ENCODE measurements around the gene AREL1.
"Not testable (repeated sequence)": the region's sequence is repeated elsewhere in the genome, so short reads cannot be mapped to it uniquely, and the experiment has no call there.

Gene AREL1, protein sequence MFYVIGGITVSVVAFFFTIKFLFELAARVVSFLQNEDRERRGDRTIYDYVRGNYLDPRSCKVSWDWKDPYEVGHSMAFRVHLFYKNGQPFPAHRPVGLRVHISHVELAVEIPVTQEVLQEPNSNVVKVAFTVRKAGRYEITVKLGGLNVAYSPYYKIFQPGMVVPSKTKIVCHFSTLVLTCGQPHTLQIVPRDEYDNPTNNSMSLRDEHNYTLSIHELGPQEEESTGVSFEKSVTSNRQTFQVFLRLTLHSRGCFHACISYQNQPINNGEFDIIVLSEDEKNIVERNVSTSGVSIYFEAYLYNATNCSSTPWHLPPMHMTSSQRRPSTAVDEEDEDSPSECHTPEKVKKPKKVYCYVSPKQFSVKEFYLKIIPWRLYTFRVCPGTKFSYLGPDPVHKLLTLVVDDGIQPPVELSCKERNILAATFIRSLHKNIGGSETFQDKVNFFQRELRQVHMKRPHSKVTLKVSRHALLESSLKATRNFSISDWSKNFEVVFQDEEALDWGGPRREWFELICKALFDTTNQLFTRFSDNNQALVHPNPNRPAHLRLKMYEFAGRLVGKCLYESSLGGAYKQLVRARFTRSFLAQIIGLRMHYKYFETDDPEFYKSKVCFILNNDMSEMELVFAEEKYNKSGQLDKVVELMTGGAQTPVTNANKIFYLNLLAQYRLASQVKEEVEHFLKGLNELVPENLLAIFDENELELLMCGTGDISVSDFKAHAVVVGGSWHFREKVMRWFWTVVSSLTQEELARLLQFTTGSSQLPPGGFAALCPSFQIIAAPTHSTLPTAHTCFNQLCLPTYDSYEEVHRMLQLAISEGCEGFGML

DNA sequence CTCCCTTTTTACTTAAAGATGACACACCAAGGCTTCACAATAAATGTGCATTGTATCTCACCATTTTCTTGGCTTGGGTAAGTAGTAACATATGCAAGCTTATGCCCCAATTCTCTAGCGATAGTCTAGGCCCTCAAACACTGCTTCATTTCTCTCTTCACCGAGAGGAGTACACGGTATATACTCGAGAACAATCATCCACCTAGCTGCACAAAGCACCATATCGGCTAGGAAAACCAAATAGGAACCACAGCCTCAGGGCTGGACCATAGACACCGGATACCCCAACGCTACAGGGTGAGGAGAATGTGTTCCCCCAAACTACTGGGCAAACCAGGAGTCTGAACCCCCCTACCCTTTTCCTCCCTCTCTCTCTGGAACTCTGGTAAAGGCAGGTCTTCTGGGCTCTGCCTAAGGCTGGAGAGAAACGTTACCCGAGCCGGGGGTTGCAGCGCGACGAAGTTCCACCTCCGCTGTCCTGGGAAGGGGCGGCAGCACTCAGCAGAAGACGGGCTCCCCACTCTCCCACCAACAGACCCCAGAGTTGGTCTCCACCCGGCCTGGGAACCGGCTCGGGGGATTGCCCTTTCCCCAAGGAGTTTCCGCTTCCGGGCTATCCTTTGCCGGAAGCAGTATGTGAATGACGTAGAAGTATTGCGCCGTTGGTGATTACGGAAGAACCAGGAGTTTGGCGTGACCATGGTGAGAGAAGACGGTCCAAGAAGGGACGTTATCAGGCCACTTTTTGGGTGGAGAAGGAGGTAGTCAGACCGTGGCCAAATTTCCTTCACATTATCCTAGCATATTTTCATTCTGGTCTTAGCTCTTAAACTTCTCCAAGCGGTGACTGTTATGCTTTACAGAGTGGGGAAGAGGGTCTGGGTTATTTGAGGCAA lies at the start of gene AREL1, which contains the start of gene FCF1:
Gene AREL1, minus strand, starts transcription at position 582 of the 896 bp plus-strand sequence. CDS start 27,465 bp downstream, outside the sequence.
Gene FCF1, plus strand, starts transcription at position 646 of the 896 bp plus-strand sequence. Its CDS starts 54 bp downstream, at position 700.
- DNase-seq, result peak; percentile 84 to 89
- H3K27me3 ChIP-seq, result no peaks in the 10 kb centered on the region
- TF ChIP-seq, protein P1, sequence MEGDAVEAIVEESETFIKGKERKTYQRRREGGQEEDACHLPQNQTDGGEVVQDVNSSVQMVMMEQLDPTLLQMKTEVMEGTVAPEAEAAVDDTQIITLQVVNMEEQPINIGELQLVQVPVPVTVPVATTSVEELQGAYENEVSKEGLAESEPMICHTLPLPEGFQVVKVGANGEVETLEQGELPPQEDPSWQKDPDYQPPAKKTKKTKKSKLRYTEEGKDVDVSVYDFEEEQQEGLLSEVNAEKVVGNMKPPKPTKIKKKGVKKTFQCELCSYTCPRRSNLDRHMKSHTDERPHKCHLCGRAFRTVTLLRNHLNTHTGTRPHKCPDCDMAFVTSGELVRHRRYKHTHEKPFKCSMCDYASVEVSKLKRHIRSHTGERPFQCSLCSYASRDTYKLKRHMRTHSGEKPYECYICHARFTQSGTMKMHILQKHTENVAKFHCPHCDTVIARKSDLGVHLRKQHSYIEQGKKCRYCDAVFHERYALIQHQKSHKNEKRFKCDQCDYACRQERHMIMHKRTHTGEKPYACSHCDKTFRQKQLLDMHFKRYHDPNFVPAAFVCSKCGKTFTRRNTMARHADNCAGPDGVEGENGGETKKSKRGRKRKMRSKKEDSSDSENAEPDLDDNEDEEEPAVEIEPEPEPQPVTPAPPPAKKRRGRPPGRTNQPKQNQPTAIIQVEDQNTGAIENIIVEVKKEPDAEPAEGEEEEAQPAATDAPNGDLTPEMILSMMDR (IDR thresholded peaks at IDR 0.05), result no peak
- peak within 1 kb of the TSS; percentile 80 to 88 for H3K4me3 ChIP-seq
- H3K4me1 ChIP-seq, result peaks cover 0 to 36% (median 24%) of the 10 kb centered on the region in 4 donors
- H3K36me3 ChIP-seq, result peaks cover 9 to 20% (median 13%) of the 10 kb centered on the region in 3 donors
- intact Hi-C loops (cut with DNase I; ENCODE audit: low total_unique reads), result loop anchor here (5.0 kb wide), 1 partner anchor 210 kb away; no protein-coding TSS in a partner anchor
- no peaks in the 10 kb centered on the region for H3K9me3 ChIP-seq
- H3K27ac ChIP-seq, result peak within 1 kb of the TSS; percentile 81 to 88

DNA sequence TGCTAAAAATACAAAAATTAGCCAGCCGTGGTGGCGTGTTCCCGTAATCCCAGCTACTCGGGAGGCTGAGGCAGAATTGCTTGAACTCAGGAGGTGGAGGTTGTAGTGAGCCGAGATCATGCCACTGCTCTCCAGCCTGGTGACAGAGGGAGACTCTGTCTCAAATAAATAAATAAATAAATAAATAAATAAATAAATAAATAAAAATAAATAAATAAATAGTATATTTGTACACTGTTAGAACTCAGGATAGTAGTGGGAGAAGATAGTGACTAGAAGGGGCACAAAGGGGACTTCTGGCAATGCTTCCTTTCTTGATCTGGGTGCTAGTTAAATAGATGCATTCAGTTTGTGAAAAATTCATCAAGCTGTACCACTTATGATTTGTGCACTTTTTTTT lies 45.6 kb upstream of the AREL1 start:
- DNase-seq; H3K36me3 ChIP-seq; H3K9me3 ChIP-seq; H3K27me3 ChIP-seq; H3K27ac ChIP-seq; H3K4me1 ChIP-seq; H3K4me3 ChIP-seq; intact Hi-C loops (cut with DNase I; ENCODE audit: low total_unique reads): not testable (repeated sequence)

GRCh38 chr14:74756326-74756725 lies 43.4 kb upstream of the AREL1 start:
- TF ChIP-seq, protein P1 (IDR thresholded peaks at IDR 0.05), result no peak

DNA sequence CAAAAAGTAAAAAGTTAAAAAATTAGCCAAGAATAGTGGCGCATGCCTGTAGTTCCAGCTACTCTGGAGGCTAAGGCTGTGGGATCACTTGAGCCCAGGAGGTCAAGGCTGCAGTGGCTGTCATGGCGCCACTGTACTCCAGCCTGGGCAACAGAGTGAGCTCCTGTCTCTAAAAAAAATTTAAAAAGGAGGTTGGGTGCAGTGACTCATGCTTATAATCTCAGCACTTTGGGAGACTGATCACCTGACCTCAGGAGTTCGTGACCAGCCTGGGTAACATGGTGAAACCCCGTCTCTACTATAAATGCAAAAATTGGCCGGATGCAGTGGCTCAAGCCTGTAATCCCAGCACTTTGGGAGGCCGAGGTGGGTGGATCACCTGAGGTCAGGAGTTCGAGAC lies 42.0 kb upstream of the AREL1 start:
- no peak for DNase-seq
- H3K36me3 ChIP-seq, result no peaks in the 10 kb centered on the region
- no peak overlapping the region for H3K4me3 ChIP-seq
- no peaks in the 10 kb centered on the region for H3K4me1 ChIP-seq
- no peak overlapping the region for H3K27ac ChIP-seq
- TF ChIP-seq, protein P1 (IDR thresholded peaks at IDR 0.05), result no peak
- intact Hi-C loops (cut with DNase I; ENCODE audit: low total_unique reads), result no loop called here
- peaks cover 0 to 4% (median 0%) of the 10 kb centered on the region in 3 donors for H3K9me3 ChIP-seq
- no peaks in the 10 kb centered on the region for H3K27me3 ChIP-seq

More at GRCh38 chr14:74756326-74756725, 43.4 kb upstream of the AREL1 start:
- H3K36me3 ChIP-seq, result no peaks in the 10 kb centered on the region
- no peaks in the 10 kb centered on the region for H3K27me3 ChIP-seq
- no peaks in the 10 kb centered on the region for H3K4me1 ChIP-seq
- DNase-seq, result no peak
- peaks cover 0 to 4% (median 0%) of the 10 kb centered on the region in 3 donors for H3K9me3 ChIP-seq
- H3K27ac ChIP-seq, result no peak overlapping the region
- no peak overlapping the region for H3K4me3 ChIP-seq
- intact Hi-C loops (cut with DNase I; ENCODE audit: low total_unique reads), result no loop called here

DNA sequence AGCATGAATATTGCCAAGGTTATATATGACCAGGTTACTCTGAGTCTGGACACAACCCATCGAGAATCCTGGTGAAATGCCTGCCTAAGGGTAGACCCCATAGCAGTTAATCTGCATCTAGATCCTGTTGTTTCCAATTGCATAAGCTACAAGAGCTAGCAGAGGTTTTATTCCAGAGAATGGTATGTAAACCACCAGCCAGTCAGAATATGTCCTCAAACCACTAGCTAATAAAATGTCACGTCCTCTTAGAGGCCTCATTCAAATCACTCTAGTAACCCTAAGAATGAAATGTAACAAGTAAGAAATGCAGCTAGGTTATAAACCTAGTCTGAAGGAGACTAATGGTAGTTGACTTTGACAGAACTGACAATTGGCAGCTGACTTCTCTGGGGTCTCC lies 41.3 kb upstream of the AREL1 start:
- Histone ChIP-seq H3K27me3 (no peaks in the 10 kb centered on the region), H3K4me3 (no peak overlapping the region), H3K27ac (no peak overlapping the region), H3K4me1 (no peaks in the 10 kb centered on the region), H3K36me3 (no peaks in the 10 kb centered on the region), H3K9me3 (peaks cover 0 to 4% (median 0%) of the 10 kb centered on the region in 3 donors)
- no peak for DNase-seq
- TF ChIP-seq, protein P1 (IDR thresholded peaks at IDR 0.05), result no peak
- intact Hi-C loops (cut with DNase I; ENCODE audit: low total_unique reads), result no loop called here
